Activated naive CD4-positive, alpha-beta T cell treated with anti-CD3 and anti-CD28 coated beads, Interleukin-2, amount 10 ng/mL, durations not matched to agents 7 days and 5 days (primary cell): ENCODE measurements around the gene UBE2I.
"Not testable (repeated sequence)": the region's sequence is repeated elsewhere in the genome, so short reads cannot be mapped to it uniquely, and the experiment has no call there.

Experiments used
- CTCF ChIA-PET: fragments of 350-600 bp; sonication (Branson Sonifier 250); formaldehyde crosslinking; loops from one replicate; lab custom pipeline; 2021; ENCODE audit warnings: antibody characterized with exemption; lab: Charles Lee
- DNase-seq: peaks from one replicate; pipeline ENCODE4 v3.0.0-alpha.2; 2020
- H3K27ac Mint-ChIP-seq: one replicate; pipeline ENCODE4 v1.8.0; 2021; ENCODE audit warnings: mild to moderate bottlenecking, moderate library complexity, mixed read lengths
- H3K27me3 Mint-ChIP-seq: one replicate; pipeline ENCODE4 v1.8.0; 2021; ENCODE audit warnings: mild to moderate bottlenecking, mixed read lengths
- H3K36me3 Mint-ChIP-seq: one replicate; pipeline ENCODE4 v1.8.0; 2021; ENCODE audit warnings: mixed read lengths
- H3K4me1 Mint-ChIP-seq: one replicate; pipeline ENCODE4 v1.8.0; 2021; ENCODE audit warnings: mixed read lengths
- H3K4me3 Mint-ChIP-seq: one replicate; pipeline ENCODE4 v1.8.0; 2021; ENCODE audit warnings: mild to moderate bottlenecking, moderate library complexity, mixed read lengths
- H3K9me3 Mint-ChIP-seq: one replicate; pipeline ENCODE4 v1.8.0; 2021; ENCODE audit warnings: mixed read lengths

UBE2I gene

GRCh38 chr16:1295465-1295864, 14.0 kb upstream of the UBE2I start:
- CTCF ChIA-PET: no interaction called here
- Mint-ChIP-seq H3K27me3 (peaks cover 84% of the 10 kb centered on the region), H3K4me1 (peaks cover 6% of the 10 kb centered on the region)

GRCh38 chr16:1296688-1297017, 12.8 kb upstream of the UBE2I start:
- CTCF ChIA-PET, H3K4me3 Mint-ChIP-seq: not testable (repeated sequence)

More at GRCh38 chr16:1295465-1295864, 14.0 kb upstream of the UBE2I start:
- no peaks in the 10 kb centered on the region for H3K36me3 Mint-ChIP-seq
- H3K9me3 Mint-ChIP-seq: no peaks in the 10 kb centered on the region
- no peak for DNase-seq
- no peak overlapping the region for H3K4me3 Mint-ChIP-seq
- no peak overlapping the region for H3K27ac Mint-ChIP-seq

GRCh38 chr16:1297018-1297696, 12.3 kb upstream of the UBE2I start:
- CTCF ChIA-PET: no interaction called here
- Mint-ChIP-seq H3K9me3 (no peaks in the 10 kb centered on the region), H3K27ac (peak overlapping the region; percentile 26), H3K27me3 (peaks cover 80% of the 10 kb centered on the region), H3K4me3 (no peak overlapping the region), H3K4me1 (peaks cover 12% of the 10 kb centered on the region), H3K36me3 (no peaks in the 10 kb centered on the region)
- DNase-seq: peak; percentile 33

More at GRCh38 chr16:1296688-1297017, 12.8 kb upstream of the UBE2I start:
- H3K9me3 Mint-ChIP-seq, H3K4me1 Mint-ChIP-seq, DNase-seq, H3K36me3 Mint-ChIP-seq: not testable (repeated sequence)
- H3K27me3 Mint-ChIP-seq: peaks cover 81% of the 10 kb centered on the region
- H3K27ac Mint-ChIP-seq: peak overlapping the region; percentile 26

GRCh38 chr16:1298406-1298805, 11.0 kb upstream of the UBE2I start:
- Mint-ChIP-seq H3K4me3 (no peak overlapping the region), H3K36me3 (no peaks in the 10 kb centered on the region), H3K27ac (no peak overlapping the region), H3K4me1 (peaks cover 18% of the 10 kb centered on the region), H3K27me3 (peaks cover 69% of the 10 kb centered on the region), H3K9me3 (no peaks in the 10 kb centered on the region)
- DNase-seq: no peak
- CTCF ChIA-PET: no interaction called here

GRCh38 chr16:1299012-1299867, 10.2 kb upstream of the UBE2I start:
- no peak for DNase-seq
- Mint-ChIP-seq H3K4me1 (peaks cover 24% of the 10 kb centered on the region), H3K27me3 (peaks cover 62% of the 10 kb centered on the region), H3K4me3 (no peak overlapping the region), H3K36me3 (no peaks in the 10 kb centered on the region), H3K27ac (no peak overlapping the region), H3K9me3 (no peaks in the 10 kb centered on the region)
- CTCF ChIA-PET: interaction anchor here (0.6 to 0.9 kb wide), 2 partner anchors 19 to 102 kb away, joined by 3 read pairs; no protein-coding TSS in a partner anchor

- Mint-ChIP-seq H3K36me3 (no peaks in the 10 kb centered on the region), H3K4me3 (no peak overlapping the region), H3K27me3 (peaks cover 58% of the 10 kb centered on the region), H3K4me1 (peaks cover 29% of the 10 kb centered on the region), H3K9me3 (no peaks in the 10 kb centered on the region), H3K27ac (no peak overlapping the region)
- no peak for DNase-seq
- CTCF ChIA-PET: interaction anchor here (0.6 to 1.3 kb wide), 3 partner anchors 20 to 101 kb away, joined by 3 to 5 read pairs (median 3); no protein-coding TSS in a partner anchor
Measured at GRCh38 chr16:1299868-1300203, 9.6 kb upstream of the UBE2I start.

- H3K9me3 Mint-ChIP-seq: no peaks in the 10 kb centered on the region
- CTCF ChIA-PET: interaction anchor here (0.6 to 1.3 kb wide), 5 partner anchors 11 to 56 kb away, joined by 3 to 5 read pairs (median 3); no protein-coding TSS in a partner anchor
- peaks cover 34% of the 10 kb centered on the region for H3K4me1 Mint-ChIP-seq
- H3K27ac Mint-ChIP-seq: no peak overlapping the region
- peaks cover 49% of the 10 kb centered on the region for H3K27me3 Mint-ChIP-seq
- H3K36me3 Mint-ChIP-seq: no peaks in the 10 kb centered on the region
- no peak overlapping the region for H3K4me3 Mint-ChIP-seq
- peak; percentile 84 for DNase-seq
Measured at GRCh38 chr16:1300664-1301476, 8.6 kb upstream of the UBE2I start.

- H3K27me3 Mint-ChIP-seq: peaks cover 47% of the 10 kb centered on the region
- peaks cover 41% of the 10 kb centered on the region for H3K4me1 Mint-ChIP-seq
- H3K36me3 Mint-ChIP-seq: no peaks in the 10 kb centered on the region
- H3K9me3 Mint-ChIP-seq: no peaks in the 10 kb centered on the region
- H3K4me3 Mint-ChIP-seq: no peak overlapping the region
- CTCF ChIA-PET: interaction anchor here (0.6 to 1.1 kb wide), 3 partner anchors 11 to 56 kb away, joined by 3 read pairs; no protein-coding TSS in a partner anchor
- no peak overlapping the region for H3K27ac Mint-ChIP-seq
- DNase-seq: no peak
Measured at GRCh38 chr16:1301562-1301961, 7.9 kb upstream of the UBE2I start.

GRCh38 chr16:1305823-1306222, 3.6 kb upstream of the UBE2I start:
- H3K36me3 Mint-ChIP-seq: peaks cover 9% of the 10 kb centered on the region
- H3K27me3 Mint-ChIP-seq: peaks cover 13% of the 10 kb centered on the region
- H3K4me3 Mint-ChIP-seq: no peak overlapping the region
- peaks cover 52% of the 10 kb centered on the region for H3K4me1 Mint-ChIP-seq
- H3K9me3 Mint-ChIP-seq: no peaks in the 10 kb centered on the region
- no peak for DNase-seq
- CTCF ChIA-PET: no interaction called here
- H3K27ac Mint-ChIP-seq: peak overlapping the region; percentile 81

GRCh38 chr16:1306334-1306733, 3.1 kb upstream of the UBE2I start:
- Mint-ChIP-seq H3K27me3 (peaks cover 10% of the 10 kb centered on the region), H3K36me3 (peaks cover 13% of the 10 kb centered on the region), H3K9me3 (no peaks in the 10 kb centered on the region), H3K4me3 (peak overlapping the region; percentile 29), H3K27ac (peak overlapping the region; percentile 80), H3K4me1 (peaks cover 56% of the 10 kb centered on the region)
- CTCF ChIA-PET: no interaction called here
- DNase-seq: no peak

GRCh38 chr16:1308036-1308976, 1.1 kb upstream of the UBE2I start:
- Mint-ChIP-seq H3K27ac (peak overlapping the region; percentile 98), H3K9me3 (no peaks in the 10 kb centered on the region), H3K4me3 (peak overlapping the region; percentile 81), H3K36me3 (peaks cover 19% of the 10 kb centered on the region), H3K27me3 (peaks cover 3% of the 10 kb centered on the region), H3K4me1 (peaks cover 60% of the 10 kb centered on the region)
- CTCF ChIA-PET: no interaction called here
- DNase-seq: no peak

GRCh38 chr16:1309888-1310831, 724 bp downstream of the UBE2I start:
- peaks cover 48% of the 10 kb centered on the region for H3K4me1 Mint-ChIP-seq
- peak overlapping the region; percentile 93 for H3K27ac Mint-ChIP-seq
- DNase-seq: peak; percentile 73
- peak overlapping the region; percentile 97 for H3K4me3 Mint-ChIP-seq
- no peaks in the 10 kb centered on the region for H3K27me3 Mint-ChIP-seq
- CTCF ChIA-PET: no interaction called here
- H3K36me3 Mint-ChIP-seq: peaks cover 24% of the 10 kb centered on the region
- H3K9me3 Mint-ChIP-seq: no peaks in the 10 kb centered on the region
